ENCODE results near the gene ZNF521.

- TF ChIP-seq, protein P1, sequence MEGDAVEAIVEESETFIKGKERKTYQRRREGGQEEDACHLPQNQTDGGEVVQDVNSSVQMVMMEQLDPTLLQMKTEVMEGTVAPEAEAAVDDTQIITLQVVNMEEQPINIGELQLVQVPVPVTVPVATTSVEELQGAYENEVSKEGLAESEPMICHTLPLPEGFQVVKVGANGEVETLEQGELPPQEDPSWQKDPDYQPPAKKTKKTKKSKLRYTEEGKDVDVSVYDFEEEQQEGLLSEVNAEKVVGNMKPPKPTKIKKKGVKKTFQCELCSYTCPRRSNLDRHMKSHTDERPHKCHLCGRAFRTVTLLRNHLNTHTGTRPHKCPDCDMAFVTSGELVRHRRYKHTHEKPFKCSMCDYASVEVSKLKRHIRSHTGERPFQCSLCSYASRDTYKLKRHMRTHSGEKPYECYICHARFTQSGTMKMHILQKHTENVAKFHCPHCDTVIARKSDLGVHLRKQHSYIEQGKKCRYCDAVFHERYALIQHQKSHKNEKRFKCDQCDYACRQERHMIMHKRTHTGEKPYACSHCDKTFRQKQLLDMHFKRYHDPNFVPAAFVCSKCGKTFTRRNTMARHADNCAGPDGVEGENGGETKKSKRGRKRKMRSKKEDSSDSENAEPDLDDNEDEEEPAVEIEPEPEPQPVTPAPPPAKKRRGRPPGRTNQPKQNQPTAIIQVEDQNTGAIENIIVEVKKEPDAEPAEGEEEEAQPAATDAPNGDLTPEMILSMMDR (IDR thresholded peaks at IDR 0.05; ENCODE audit: insufficient read depth, low read length, poor library complexity, severe bottlenecking): no peak
- no peak for TF ChIP-seq EZH2phosphoT487 (conservative IDR thresholded peaks at IDR 0.05; ENCODE audit: low read length)
Measured at GRCh38 chr18:25289001-25289631, 62.9 kb downstream of the ZNF521 start.

Data from SU-DHL-6 (cell line).